Left hindlimb (tissue), 1 donor: ENCODE results near the gene SAMD4B.
"Not testable (repeated sequence)": the region's sequence is repeated elsewhere in the genome, so short reads cannot be mapped to it uniquely, and the experiment has no call there.

Experiments
- DNase-seq: peaks from one replicate; pipeline ENCODE4 v3.0.0-alpha.2; 2018

Gene SAMD4B

DNA sequence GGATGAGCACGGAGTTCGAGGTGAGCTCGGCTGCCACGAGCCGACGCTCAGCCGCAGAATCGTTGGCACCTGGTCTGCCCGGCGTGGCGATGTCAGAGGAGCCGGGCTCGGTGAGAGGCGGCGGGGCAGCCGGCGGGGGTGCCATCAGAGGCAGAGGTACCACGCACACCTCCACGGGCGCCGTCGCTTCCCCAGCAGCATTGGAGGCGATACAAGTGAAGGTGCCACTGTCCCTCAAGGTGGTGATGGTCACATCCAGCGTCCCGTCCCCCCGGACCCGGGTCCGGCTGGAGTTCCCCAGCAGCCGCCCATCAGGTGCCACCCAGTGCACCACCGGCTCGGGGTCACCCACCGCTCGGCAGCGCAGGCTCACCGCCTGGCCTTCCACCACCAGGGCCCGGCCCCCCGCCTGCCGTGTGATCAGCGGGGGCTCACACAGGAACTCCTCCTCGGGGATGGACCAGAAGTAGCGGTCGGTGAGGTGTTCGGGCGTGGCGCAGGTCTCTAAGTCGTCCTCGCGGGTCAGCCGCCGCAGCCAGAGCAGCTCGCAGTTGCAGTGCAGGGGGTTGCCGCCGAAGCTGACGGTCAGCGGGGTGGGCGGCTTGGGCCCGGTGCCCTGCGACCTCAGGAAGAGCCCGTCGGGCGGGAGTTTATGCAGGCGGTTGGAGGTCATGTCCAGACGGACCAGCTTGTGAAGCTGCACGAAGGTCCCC lies 28.0 kb upstream of the SAMD4B start:
- DNase-seq, result no peak

DNA sequence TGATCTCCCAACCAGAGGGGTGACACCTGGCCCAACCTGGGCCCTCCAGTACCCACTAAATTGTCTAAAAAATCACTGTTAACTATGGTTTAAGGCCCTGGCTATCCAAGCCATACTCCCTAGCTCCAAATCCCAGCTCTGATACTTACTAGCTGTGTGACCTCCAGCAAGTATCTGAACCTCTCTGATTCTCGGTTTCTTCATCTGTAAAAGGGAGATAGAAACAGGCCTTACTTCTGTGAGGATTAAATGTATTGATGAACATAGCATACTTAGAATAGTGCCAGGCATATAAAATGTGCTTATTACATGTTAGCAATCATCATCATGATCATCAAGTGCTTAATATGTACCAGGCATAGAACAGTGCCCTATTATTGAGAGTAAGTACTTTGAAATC lies 26.3 kb upstream of the SAMD4B start:
- DNase-seq, result no peak

DNA sequence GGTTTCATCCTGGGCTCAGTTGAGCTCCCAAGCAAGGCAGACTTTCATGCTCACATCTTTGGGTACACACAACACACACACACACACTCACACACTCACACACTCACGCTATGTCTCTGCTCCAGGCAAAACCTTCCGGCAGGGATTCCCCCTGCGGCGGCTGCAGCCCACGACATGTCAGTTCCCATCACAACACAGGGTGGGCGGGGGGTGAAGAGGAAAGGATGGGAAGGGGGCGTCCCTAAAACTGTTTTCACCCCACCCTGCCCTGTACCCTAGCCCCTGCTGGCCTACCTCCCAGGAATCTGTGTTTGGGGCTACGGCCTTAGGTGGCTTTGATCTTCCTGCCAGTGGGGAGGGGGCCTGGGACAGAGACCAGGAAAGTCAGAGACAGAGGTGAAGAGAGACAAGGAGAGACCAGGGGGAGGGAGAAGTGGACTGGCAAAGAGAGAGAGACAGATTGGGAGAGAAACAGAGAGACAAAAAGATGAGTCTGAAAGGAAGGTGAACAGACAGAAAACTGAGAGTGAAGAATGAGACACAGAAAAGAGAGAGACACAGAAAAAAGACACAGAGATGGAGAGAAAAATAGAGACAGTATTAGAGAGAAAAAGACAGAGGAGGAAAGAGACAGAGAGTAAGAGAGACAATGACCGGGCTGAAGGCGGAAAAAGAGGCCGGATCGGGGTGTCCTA lies 25.4 kb upstream of the SAMD4B start:
- no peak for DNase-seq

DNA sequence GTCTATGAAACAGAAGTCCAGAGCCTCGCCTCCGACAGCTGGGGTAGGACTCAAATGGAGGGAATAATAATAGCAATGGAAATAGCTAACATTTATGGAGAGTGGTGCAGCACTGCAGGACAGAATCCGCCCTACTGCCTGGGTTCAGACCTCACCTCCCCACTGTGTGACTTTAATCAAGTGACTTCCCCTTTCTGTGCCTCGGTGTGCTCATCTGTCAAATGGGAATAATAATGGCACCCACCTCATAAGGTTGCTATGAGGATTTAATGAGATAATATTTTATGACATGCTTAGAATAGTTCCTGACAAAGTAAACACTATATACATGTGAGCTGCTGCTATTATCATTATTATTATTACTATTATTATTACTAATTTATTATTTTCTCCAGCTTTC lies 24.7 kb upstream of the SAMD4B start:
- DNase-seq, result no peak

DNA sequence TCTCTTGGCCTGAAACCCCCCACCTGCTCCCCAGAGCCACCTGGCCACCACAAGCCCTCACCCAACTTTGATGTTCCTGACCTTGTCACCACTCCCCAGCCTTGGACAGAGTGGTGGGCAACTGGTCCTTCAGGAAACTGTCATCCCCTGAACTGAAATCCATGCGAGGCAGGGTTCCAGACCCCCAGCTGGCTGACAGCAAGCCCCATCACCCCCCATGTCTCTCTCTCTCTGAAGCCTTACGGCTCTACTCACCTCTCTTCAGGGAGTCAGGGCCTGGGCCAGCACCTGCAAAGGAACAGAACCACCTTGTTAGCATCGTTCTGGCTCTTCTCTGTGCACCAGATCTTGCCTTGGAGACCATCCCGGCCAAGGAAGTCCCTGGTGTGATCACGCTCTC lies 24.1 kb upstream of the SAMD4B start:
- DNase-seq, result no peak

DNA sequence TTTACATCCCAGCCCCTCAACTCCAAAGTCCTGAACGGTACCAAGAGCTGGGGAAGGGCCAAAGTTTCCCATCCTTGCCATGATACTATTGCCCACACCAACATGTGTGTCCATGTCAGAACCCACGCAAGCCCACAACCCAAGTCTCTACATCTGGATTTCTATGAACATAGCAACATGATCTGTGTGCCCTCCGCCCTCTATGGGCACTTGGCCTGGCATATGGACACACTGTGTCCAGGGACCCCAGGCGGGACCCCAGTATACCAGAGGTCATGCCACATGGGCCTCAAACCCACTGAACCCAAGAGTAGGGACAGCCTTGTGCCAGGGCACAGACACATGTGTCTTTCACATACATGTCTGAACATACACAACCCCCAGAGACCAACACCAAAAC lies 23.5 kb upstream of the SAMD4B start:
- no peak for DNase-seq

DNA sequence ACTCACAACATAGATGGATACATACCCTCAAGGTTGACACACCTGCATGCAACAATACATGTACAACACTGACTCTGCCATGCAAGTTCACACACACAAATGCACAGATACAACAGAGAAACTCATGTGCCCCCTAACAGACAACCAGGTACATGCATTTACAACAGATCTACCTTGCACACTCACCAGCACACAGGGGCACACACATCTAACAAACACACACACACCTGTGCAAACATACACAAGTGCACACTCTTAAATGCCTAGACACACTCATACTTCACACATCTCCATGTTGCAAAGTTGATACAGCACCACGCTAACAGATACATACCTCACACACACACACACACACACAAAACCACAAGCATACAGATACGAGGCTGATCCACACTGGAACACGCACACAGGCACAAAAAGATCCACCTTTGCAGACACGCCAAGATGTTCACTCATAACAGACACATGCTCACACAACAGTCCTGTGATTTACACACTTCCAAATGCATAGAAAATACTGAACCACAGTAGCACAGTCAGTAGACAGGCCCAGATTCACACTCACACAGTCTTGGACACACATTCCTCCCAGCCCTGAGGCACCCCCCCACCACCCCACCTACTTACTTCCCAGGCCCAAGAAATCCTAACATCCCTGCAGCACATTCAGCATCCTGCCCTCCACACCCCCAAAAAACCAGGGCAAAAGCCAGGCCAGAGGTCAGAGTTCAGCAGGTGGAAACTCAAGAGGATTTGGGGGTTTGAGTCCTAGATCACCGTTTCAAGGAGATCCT lies 22.9 kb upstream of the SAMD4B start:
- DNase-seq, result no peak

DNA sequence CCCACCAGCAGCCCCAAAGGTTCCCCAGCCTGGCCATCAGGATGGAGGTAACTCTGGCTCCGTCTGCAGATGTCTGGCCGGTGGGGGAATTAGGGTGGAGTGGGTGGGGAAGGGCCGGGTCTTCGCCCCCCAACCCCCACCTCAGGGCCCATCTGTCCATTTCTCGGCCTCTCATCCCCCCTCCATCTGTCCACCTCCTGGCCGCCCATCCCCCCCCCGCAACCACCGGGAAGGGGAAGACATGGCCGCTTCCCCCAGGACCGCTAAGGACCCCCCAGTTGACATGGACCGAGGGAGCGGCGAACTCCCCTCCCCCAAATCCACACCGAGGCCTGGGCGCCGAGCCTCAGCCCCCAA lies 22.4 kb upstream of the SAMD4B start:
- no peak for DNase-seq

DNA sequence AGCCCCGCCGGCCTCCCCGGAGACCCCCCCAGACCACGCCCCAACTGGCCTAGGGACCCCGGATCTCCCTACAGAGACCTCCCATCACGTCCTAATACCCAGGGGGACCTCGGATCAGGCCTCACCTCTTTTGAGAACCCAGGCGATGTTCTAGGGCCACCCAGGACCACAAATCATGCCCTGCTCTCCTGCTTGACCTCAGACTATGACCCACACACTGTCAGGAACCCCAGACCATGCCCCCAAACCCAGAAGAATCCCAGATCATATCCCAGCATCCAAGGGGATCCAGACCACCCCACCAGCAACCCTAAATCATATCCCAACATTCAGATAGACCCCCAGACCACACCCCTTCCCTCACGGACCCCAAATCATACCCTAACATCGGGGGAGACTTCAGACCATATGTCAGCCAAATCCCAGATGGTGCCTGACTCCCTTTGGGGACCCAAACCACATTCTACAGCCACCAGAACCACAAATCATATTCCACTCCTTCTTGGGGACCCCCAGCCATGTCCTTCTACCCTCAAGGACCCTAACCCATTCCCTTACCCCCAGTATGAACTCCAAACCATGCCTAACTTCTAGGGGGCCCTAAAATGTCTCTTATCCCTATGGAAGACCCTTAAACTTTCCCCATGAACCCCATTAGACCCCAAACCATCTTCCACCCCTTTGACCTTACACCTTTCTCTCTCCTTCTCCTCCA lies 20.9 kb upstream of the SAMD4B start:
- DNase-seq, result no peak

DNA sequence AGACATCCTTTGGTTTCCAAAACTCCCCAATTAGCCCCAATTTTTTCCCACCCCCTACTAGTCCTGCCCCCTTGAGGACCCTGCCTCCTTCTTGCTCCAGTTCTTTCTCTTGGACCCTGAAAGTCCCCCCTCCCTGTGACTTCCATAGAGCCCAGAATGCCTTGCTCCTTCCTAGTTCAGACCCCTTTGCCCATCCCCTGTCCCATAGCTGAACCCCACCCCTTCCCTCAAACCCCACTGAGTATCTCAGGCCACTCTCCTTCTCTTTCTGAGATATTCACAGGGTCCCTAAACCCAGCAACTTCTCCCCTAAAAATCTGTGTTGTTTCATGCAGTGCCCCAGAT lies 20.4 kb upstream of the SAMD4B start:
- no peak for DNase-seq

DNA sequence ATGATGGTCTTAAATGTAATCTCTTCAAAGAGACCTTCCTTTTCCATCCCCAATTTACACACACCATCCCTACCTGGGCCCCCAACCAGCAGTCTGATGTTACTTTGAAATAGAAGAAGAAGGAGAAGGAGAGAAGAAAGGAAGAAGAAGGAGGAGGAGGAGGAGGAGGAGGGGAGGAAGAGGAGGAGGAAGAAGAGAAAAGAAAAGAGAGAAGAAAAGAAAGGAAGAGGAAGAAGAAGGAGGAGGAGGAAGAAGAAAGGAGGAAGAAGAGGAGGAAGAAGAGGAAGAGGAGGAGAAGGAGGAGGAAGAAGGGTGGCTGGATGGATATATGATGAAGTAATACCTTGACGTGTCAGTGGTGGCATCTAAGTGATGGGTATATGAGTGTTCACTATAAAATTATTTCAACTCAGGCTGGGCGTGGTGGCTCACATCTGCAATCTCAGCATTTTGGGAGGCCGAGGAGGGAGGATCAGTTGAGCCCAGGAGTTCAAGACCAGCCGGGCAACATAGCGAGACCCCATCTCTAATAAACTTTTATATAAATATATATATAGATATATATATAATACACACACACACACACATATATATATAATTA lies 17.9 kb upstream of the SAMD4B start:
- no peak for DNase-seq

DNA sequence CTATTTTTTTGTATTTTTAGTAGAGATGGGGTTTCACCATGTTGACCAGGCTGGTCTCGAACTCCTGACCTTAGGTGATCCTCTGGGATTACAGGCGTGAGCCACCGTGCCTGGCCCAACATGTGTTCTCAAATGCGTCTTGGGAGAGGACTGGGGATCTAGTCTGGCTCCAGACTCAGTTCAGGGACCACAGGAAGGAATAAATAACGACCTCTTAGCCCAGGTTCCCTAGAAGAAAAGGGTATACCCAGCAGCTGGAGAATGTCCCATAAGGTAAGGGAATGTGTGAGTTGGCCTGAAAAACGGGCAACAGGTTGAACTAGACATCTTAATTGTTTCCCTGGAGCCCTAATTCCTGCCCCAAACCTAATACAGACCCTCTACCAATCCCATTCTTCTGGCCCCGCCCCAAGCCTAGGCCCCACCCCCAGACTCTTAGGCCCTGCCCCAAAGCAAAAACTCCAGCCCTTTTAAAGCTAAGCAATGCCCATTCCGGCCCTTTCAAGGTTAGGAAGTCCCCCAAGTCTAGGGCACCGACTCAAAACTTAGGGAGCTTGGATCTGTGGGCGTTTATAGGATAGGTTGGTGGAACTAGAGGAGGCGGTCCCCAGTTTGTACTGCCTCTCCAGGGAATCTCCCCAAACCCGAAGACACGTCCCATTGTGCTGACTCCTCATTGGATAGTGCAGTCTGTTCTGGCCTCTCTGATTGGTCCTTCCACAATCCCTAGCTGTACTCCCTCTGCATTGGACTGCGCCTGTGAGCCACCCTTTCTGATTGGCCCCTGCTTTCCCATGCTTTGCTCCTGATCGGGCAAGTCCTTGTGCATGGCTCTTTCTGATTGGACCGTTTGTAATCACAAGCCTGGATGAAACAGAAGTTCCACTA lies 16.2 kb upstream of the SAMD4B start:
- no peak for DNase-seq

DNA sequence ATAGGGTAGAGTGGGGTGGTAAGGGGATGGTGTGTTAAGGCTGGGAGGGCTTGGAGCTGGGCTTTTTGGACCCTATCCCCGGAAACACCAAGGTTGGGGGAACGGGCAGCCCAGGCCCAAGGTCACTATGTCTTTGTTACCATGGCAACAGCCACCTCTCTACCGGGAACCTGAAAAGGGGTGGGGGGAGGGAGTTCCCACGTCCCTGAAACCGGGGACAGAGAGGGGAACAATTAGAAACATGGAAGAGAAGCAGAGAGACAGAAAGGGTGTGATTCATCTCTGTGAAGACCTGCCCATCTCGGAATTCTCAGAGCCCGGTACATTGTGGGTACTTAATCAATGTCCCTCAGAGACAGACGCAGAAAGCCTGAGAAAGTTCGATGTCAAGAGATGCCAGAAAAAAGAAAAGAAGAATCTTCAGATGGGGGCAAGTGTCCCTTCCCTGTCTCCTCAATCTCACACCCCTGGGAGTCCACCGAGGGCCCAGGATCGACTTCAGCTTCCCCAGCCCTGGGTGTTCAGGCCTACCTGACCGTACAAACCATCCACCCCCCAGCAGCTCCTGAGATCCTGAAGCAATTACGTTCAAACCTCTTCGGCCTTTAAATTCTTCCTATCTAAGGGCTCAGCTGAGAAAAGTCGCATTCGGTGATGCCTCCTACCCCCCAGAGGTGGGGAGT lies 14.7 kb upstream of the SAMD4B start:
- DNase-seq, result no peak

DNA sequence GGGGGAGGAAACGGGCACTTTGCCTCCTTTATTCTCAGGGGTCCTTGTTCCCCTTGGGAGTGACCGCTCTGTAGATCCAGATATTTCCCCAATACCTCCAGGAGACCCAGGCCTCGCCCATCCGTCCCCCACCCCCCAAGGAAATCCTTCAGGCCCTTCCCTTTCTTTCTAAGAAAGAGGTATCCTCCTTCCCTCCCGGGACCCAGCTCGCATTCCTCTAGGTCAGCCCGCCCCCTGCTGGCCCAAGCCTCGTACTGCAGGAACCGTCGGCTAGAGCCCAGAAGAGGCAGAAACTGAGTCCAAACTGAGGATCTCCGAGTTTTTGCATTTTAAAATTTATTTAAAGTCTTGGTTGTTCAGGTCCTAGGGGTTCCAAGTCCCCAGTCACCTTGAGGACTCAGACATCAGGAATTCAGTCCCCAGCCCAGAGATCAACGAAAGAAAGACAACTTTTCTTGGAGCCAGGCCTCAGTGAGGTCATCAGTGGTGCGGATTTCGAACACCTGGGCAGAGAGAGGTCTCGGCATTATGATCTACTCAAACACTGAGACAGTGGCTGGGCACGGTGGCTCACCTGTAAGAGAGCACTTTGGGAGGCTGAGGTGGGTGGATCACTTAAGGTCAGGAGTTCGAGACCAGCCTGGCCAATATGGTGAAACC lies 14.0 kb upstream of the SAMD4B start:
- DNase-seq, result peak; percentile 84

DNA sequence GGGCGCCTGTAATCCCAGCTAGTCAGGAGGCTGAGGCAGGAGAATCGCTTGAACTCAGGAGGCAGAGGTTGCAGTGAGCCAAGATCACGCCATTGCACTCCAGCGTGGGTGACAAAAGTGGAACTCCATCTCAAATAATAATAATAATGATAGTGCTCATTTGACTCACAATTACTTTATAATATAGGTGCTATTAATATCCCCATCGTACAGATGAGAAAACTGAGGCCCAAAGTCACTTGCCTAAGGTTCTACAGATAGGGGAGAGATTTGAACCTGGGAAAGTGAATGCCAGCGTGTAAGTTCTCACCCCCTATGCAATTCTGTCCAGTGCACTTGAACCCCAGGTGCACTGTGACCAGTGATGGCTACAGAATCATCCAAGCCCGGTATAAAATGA lies 12.3 kb upstream of the SAMD4B start:
- DNase-seq, result no peak

DNA sequence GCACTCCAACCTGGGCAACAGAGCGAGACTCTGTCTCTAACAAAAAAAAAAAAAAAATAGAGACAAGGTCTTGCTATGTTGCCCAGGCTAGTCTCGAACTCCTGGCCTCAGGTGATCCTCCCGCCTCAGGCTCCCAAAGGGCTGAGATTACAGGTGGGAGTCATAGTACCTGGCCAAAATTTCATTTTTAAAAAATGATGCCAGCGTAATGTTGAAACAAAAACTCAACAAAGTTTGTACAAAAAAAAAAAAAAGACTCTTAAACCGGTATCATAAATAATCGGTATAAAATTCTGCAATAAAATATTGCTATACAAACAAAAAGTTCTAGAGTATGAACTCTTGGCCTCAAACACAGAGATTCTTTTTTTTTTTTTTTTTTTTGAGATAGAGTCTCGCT lies 9.9 kb upstream of the SAMD4B start:
- DNase-seq, result no peak

DNA sequence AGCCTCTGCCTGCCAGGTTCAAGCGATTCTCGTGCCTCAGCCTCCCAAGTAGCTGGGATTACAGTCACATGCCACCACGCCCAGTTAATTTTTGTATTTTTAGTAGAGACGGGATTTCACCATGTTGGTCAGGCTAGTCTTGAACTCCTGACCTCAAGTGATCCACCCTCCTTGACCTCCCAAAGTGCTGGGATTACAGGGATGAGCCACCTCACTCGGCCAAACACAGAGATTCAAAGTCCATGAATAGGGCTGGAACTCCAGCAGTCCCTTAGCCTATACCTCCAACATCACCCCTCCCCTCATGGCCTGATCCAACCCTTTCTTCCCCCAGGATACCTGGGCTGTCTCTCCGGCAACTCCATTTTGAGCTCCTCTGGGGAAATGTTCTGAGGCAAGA lies 9.5 kb upstream of the SAMD4B start:
- DNase-seq, result not testable (repeated sequence)

DNA sequence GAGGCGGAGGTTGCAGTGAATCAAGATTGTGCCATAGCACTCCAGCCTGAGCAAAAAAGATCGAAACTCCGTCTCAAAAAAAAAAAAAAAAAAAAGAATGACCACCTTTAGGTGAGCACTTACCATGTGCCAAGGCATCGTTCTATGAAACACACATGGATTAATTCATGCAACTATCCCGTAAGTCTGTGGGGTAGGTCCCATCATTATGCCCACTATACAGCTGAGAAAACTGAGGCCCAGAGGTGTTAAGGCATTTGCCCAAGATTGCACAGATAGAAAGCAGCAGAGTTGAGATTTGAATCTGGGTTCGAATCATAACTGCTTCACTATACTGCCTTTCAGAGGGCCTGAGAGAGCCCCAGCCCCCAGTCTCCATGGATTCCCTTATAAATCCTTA lies 8.7 kb upstream of the SAMD4B start:
- DNase-seq, result no peak

DNA sequence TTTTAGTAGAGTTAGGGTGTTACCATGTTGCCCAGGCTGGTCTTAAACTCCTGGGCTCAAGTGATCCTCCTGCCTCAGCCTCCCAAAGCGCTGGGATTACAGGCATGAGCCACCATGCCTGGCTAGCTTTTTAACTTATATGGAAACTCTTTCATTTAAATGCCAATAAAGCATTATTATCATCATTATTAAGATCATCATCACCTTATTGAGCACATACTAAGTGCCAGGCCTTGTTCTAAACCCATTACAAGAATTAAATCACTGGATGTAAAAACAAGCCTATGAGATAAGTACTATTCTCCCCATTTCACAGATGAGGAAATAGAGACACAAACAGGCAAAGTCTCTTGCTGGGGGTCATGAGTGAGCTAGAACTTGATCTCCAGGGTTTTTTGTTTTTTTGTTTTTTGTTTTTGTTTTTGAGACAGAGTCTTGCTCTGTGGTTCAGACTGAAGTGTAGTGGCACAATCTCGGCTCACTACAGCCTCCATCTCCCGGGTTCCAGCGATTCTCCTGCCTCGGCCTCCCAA lies 7.7 kb upstream of the SAMD4B start:
- no peak for DNase-seq

DNA sequence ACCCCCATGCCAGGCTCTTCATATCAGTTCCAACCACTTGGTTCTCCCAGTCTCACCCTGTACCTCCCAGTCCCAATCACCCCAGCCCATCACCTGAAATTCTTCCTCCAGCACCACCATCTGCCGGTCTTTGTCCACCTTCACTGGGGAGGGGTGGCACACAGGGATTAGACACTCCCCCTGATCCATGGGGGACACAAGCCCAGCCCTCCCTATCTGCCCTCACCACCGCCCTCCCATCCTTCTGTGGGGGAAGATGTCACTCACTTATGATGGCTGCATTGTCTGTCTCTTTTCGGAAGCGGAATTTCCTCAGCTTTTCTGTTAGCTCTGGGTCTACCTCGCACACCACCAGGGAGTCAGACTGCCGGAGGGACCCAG lies 7.1 kb upstream of the SAMD4B start:
- no peak for DNase-seq

DNA sequence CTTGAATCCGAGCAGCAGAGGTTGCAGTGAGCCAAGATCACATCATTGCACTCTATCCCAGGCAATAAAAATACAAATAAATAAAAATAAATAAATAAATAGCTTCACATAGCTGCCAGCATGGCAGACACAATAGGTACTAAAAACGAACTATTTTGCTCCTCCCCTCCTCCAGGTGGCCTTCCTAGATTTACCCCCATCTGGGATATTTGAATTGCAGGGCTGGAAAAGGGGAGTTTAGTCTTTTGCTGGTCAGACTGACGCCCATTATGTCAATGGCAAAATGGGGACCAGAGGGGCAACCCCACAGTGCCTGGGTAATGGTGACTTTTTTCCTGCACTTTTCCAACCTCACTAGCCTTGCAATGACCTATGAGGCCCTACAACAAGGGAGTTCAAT lies 5.7 kb upstream of the SAMD4B start:
- no peak for DNase-seq
